Mesenteric fat pad (tissue), 1 donor: ENCODE measurements around the gene ZSWIM4. TPM values are rescaled to one million over a fixed set of nuclear protein-coding genes. Genes with fewer than 3 reads are reported as not detected.
"Not testable (repeated sequence)": the region's sequence is repeated elsewhere in the genome, so short reads cannot be mapped to it uniquely, and the experiment has no call there.

Experiments
- DNase-seq: peaks from one replicate; pipeline ENCODE4 v3.0.0-alpha.2; 2020; ENCODE audit warnings: low spot score
- long read RNA-seq: library from polyadenylated mRNA; unstranded; transcript quantifications from one replicate; pipeline ENCODE4 v2.0.0, GENCODE V29; 2020
- total RNA-seq: library from RNA; stranded (reverse); fragmentation: NEBNext Ultra II Directional; extraction: Animal tissue kit (Norgen Biotek cat#: 25700); gene quantifications from one replicate; pipeline ENCODE4 v1.2.1, GENCODE V29; 2021
- donor health status: DM: yes; HTN: yes; CAD: no.

The ZSWIM4 gene
- 5.2 TPM for total RNA-seq
- long read RNA-seq, partial matches to known transcripts: 8 of 14 reads
- long read RNA-seq, other reads (novel, unspliced or antisense): 6 of 14 reads

GRCh38 chr19:13794757-13795589 is at the start of gene ZSWIM4:
ZSWIM4 (plus strand) TSS chr19:13795443; CDS start chr19:13795649, 206 bp downstream.
- DNase-seq: peak; percentile 99

DNA sequence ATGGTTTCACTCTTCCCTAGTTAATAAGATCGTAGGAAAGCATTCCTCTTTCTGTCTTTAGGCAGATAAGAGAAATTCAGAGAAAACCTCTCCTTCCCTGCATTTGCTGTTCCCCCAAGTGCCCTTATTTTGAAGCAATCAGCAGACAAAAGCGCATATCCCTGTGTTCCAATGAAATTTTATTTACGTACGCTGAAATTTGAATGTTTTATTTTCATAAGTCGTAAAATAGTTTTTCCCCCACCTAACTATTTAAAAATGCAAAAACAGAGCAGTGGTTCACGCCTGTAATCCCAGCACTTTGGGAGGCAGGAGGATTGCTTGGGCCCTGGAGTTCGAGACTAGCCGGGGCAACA is 48.2 kb upstream of the ZSWIM4 start:
- DNase-seq: no peak

GRCh38 chr19:13748169-13748828 is 46.9 kb upstream of the ZSWIM4 start:
- DNase-seq: no peak

- DNase-seq: no peak
Measured at GRCh38 chr19:13751436-13751835, 43.8 kb upstream of the ZSWIM4 start.

- DNase-seq: not testable (repeated sequence)
Measured at GRCh38 chr19:13753622-13754021, 41.6 kb upstream of the ZSWIM4 start.

- no peak for DNase-seq
Measured at GRCh38 chr19:13756210-13756609, 39.0 kb upstream of the ZSWIM4 start.

GRCh38 chr19:13757805-13758772 is 37.2 kb upstream of the ZSWIM4 start:
- no peak for DNase-seq

GRCh38 chr19:13758795-13759194 is 36.4 kb upstream of the ZSWIM4 start:
- DNase-seq: no peak

DNA sequence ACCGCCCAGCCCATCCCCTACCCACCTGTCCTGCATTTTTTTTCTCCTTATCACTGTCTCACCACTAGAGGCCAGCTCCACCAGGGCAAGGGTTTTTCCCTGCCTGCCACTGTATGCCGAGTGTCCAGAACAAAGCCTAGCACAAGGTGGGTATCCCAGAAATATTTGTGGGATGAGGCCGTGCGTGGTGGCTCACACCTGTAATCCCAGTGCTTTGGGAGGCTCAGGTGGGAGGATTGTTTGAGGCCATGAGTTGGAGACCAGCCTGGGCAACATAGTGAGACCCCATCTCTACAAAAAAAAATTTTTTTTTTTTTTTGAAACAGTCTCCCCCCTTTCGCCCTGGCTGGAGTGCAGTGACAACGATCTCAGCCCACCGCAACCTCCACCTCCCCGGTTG is 33.8 kb upstream of the ZSWIM4 start:
- no peak for DNase-seq

- DNase-seq: no peak
Measured at GRCh38 chr19:13762635-13763235, 32.5 kb upstream of the ZSWIM4 start.

DNA sequence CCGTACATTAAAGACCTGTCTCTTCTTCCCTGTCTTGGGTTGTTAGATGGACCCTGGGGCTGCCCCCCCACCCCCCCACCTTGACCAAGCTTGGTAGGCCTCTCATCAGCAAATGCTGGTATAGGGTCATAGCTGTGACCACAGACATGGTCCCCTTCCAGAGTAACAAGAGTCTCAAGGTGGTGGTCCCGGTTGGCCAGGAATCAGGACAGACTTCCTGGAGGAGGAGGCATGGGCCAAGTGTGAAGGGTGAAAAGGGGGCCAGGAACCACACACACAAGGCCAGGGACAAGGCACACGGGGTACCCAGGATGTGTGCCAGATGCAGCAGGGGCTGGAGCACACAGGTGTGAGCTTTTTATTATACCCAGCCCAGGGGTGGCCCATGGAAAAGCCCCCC is 32.0 kb upstream of the ZSWIM4 start:
- no peak for DNase-seq

DNA sequence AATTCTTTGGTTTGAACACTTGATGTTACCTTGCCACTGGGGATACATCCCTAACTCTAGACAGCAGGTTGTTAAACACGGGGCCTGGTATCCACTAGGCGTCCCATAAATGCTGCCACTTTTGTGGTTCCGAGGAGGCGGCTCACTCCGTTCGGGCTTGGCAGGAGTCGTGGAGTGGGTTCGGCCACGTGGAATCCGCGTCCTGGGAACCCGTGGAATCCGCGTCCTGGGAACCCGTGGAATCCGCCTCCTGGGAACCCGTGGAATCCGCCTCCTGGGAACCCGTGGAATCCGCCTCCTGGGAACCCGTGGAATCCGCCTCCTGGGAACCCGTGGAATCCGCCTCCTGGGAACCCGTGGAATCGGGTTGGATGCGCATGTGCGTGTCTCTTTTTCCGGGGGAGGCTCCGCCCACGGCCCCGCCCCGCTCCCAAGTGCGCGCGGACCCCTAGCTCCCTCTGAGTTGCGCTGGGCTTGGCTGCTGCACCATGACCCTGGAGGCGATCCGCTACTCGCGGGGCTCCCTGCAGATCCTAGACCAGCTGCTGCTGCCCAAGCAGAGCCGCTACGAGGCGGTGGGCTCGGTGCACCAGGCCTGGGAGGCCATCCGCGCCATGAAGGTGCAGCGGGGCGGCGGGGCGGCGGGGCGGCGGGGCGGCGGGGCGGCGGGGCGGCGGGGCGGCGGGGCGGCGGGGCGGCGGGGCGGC is 31.0 kb upstream of the ZSWIM4 start, which contains the start of gene MRI1:
Gene MRI1 (plus strand): TSS at position 422 of the 707 bp plus-strand sequence. CDS start 67 bp downstream, at position 489.
- DNase-seq: no peak

DNA sequence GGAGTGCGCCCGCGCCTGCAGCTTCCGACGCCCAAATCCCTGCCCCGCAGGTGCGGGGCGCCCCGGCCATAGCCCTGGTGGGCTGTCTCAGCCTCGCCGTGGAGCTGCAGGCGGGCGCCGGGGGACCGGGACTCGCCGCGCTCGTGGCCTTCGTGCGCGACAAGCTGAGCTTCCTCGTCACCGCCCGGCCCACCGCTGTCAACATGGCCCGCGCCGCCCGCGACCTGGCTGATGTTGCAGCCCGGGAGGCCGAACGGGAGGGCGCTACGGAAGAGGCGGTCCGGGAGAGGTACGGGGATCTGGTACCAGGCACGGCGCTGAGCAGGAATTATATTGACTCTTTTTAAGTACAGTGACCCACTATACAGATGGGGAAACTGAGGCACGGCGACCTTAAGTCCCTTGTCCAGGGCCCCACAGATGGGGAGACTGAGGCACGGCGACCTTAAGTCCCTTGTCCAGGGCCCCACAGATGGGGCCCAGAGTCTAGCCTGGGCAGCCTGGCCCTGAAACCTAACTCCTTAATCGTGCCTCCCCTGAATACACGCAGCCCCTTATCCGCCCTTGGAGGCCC is 30.3 kb upstream of the ZSWIM4 start:
- no peak for DNase-seq

GRCh38 chr19:13765395-13766094 is 29.7 kb upstream of the ZSWIM4 start:
- DNase-seq: no peak

- no peak for DNase-seq
Measured at GRCh38 chr19:13766095-13766481, 29.2 kb upstream of the ZSWIM4 start.

- DNase-seq: no peak
Measured at GRCh38 chr19:13768510-13768909, 26.7 kb upstream of the ZSWIM4 start.

GRCh38 chr19:13770013-13770635 is 25.1 kb upstream of the ZSWIM4 start:
- no peak for DNase-seq
